ENCODE results near the gene WWOX. TPM values are rescaled to one million over a fixed set of nuclear protein-coding genes. Genes with fewer than 3 reads are reported as not detected.

WWOX gene
- total and polyA plus RNA-seq, 2 of the 13 experiments (the other 11 are each of a cell fraction or from before 2014, with no cell fraction given) = 9.1 to 37.4 TPM

- no peak for TF ChIP-seq MAFG (CRISPR knock-in tag; IDR thresholded peaks at IDR 0.05)
- no peak for TF ChIP-seq SMYD3 (CRISPR knock-in tag; IDR thresholded peaks at IDR 0.05)
- TF ChIP-seq ZNF687 (CRISPR knock-in tag; IDR thresholded peaks at IDR 0.05) = no peak
- TF ChIP-seq ZBTB42 (CRISPR knock-in tag; IDR thresholded peaks at IDR 0.05) = no peak
- TF ChIP-seq ZNF337 (CRISPR knock-in tag; IDR thresholded peaks at IDR 0.05; ENCODE audit: borderline replicate concordance, low read depth) = no peak
- no peak for TF ChIP-seq ZNF766 (CRISPR knock-in tag; IDR thresholded peaks at IDR 0.05; ENCODE audit: borderline replicate concordance)
- no peak for TF ChIP-seq ISX (CRISPR knock-in tag; conservative IDR thresholded peaks at IDR 0.05)
- TF ChIP-seq ARHGAP35 (CRISPR knock-in tag; IDR thresholded peaks at IDR 0.05; ENCODE audit: borderline replicate concordance) = no peak
- TF ChIP-seq FOXM1 (CRISPR knock-in tag; IDR thresholded peaks at IDR 0.05) = no peak
- no peak for TF ChIP-seq KLF13 (CRISPR knock-in tag; IDR thresholded peaks at IDR 0.05)
- no peak for TF ChIP-seq DR1 (CRISPR knock-in tag; IDR thresholded peaks at IDR 0.05)
- TF ChIP-seq CEBPB (IDR thresholded peaks at IDR 0.05; ENCODE audit: borderline replicate concordance, low read depth, low read length) = peak; percentile 85
- no peak for TF ChIP-seq CBX1 (IDR thresholded peaks at IDR 0.05; ENCODE audit: low read depth)
- TF ChIP-seq CREM (IDR thresholded peaks at IDR 0.05) = peak; percentile 36; the same call in 1 of the 2 replicates
- TF ChIP-seq CREM (CRISPR knock-in tag; IDR thresholded peaks at IDR 0.05) = no peak
- no peak for TF ChIP-seq ZBTB33 (CRISPR knock-in tag; IDR thresholded peaks at IDR 0.05)
- TF ChIP-seq HIVEP1 (CRISPR knock-in tag; IDR thresholded peaks at IDR 0.05) = no peak
- peak; percentile 50 for TF ChIP-seq PAXIP1 (CRISPR knock-in tag; conservative IDR thresholded peaks at IDR 0.05)
- no peak for TF ChIP-seq ZNF619 (CRISPR knock-in tag; IDR thresholded peaks at IDR 0.05)
Observed at GRCh38 chr16:78292844-78293380, 193.5 kb downstream of the WWOX start (continued).
